Measurements from ENCODE around the gene CRHR1.

CRHR1 gene

GRCh38 chr17:45835481-45835880, 51.4 kb downstream of the CRHR1 start:
- H4K8ac ChIP-seq (ENCODE audit: low read depth, low read length) = no peak overlapping the region
- H3K4me3 ChIP-seq (ENCODE audit: low read length) = no peak overlapping the region
- H4K5ac ChIP-seq (ENCODE audit: low read length) = no peak overlapping the region
- H3K27me3 ChIP-seq (ENCODE audit: insufficient read depth, low read length, poor library complexity) = no peaks in the 10 kb centered on the region
- H3K36me3 ChIP-seq (ENCODE audit: control insufficient read depth, insufficient read depth, low read length) = no peaks in the 10 kb centered on the region
- DNase-seq = no peak
- no peak overlapping the region for H3K4me2 ChIP-seq (ENCODE audit: low read length)
- no peak overlapping the region for H3K23ac ChIP-seq (ENCODE audit: low read length)
- no peaks in the 10 kb centered on the region for H3K79me2 ChIP-seq (ENCODE audit: control insufficient read depth, insufficient read depth, low read length)
- no peak overlapping the region for H3K27ac ChIP-seq (ENCODE audit: low read depth, low read length)
- H2BK5ac ChIP-seq (ENCODE audit: low read length) = no peak overlapping the region
- H3K4ac ChIP-seq (ENCODE audit: low read depth, low read length) = no peak overlapping the region
- no peak overlapping the region for H3K9ac ChIP-seq (ENCODE audit: low read length)
- no peak overlapping the region for H2BK120ac ChIP-seq (ENCODE audit: low read depth, low read length)
- no peak overlapping the region for H2AK5ac ChIP-seq (ENCODE audit: low read length)
- WGBS (ENCODE audit: extremely low coverage, insufficient coverage, low lambda C conversion rate) = no CpG with 5 or more reads among the region's 5 CpGs
- H3K18ac ChIP-seq (ENCODE audit: low read length) = no peak overlapping the region
- no peak overlapping the region for H2BK15ac ChIP-seq (replicated peaks; ENCODE audit: low read depth)
- H3K4me1 ChIP-seq (ENCODE audit: control insufficient read depth, low read depth, low read length) = no peaks in the 10 kb centered on the region
- no peak overlapping the region for H3K56ac ChIP-seq (ENCODE audit: low read length)
- no peaks in the 10 kb centered on the region for H3K79me1 ChIP-seq (ENCODE audit: low read length)

- Histone ChIP-seq H3K79me2 (ENCODE audit: control insufficient read depth, insufficient read depth, low read length) (no peaks in the 10 kb centered on the region), H4K5ac (ENCODE audit: low read length) (no peak overlapping the region), H3K23ac (ENCODE audit: low read length) (no peak overlapping the region), H3K4me3 (ENCODE audit: low read length) (no peak overlapping the region), H3K4ac (ENCODE audit: low read depth, low read length) (no peak overlapping the region), H3K4me2 (ENCODE audit: low read length) (no peak overlapping the region), H3K56ac (ENCODE audit: low read length) (no peak overlapping the region), H2BK5ac (ENCODE audit: low read length) (no peak overlapping the region), H3K79me1 (ENCODE audit: low read length) (no peaks in the 10 kb centered on the region), H2BK15ac (replicated peaks; ENCODE audit: low read depth) (no peak overlapping the region), H3K4me1 (ENCODE audit: control insufficient read depth, low read depth, low read length) (no peaks in the 10 kb centered on the region), H3K27me3 (ENCODE audit: insufficient read depth, low read length, poor library complexity) (no peaks in the 10 kb centered on the region), H3K9ac (ENCODE audit: low read length) (no peak overlapping the region), H3K36me3 (ENCODE audit: control insufficient read depth, insufficient read depth, low read length) (no peaks in the 10 kb centered on the region), H3K18ac (ENCODE audit: low read length) (no peak overlapping the region), H2AK5ac (ENCODE audit: low read length) (no peak overlapping the region), H3K27ac (ENCODE audit: low read depth, low read length) (no peak overlapping the region), H4K8ac (ENCODE audit: low read depth, low read length) (no peak overlapping the region), H2BK120ac (ENCODE audit: low read depth, low read length) (no peak overlapping the region)
- whole genome bisulfite sequencing (ENCODE audit: extremely low coverage, insufficient coverage, low lambda C conversion rate) = no CpG with 5 or more reads among the region's 20 CpGs
- DNase-seq = no peak
Measured at GRCh38 chr17:45836047-45837044, 52.2 kb downstream of the CRHR1 start.

GRCh38 chr17:45837187-45837586, 53.1 kb downstream of the CRHR1 start:
- no peak overlapping the region for H3K18ac ChIP-seq (ENCODE audit: low read length)
- no peaks in the 10 kb centered on the region for H3K27me3 ChIP-seq (ENCODE audit: insufficient read depth, low read length, poor library complexity)
- H3K79me2 ChIP-seq (ENCODE audit: control insufficient read depth, insufficient read depth, low read length) = no peaks in the 10 kb centered on the region
- no peaks in the 10 kb centered on the region for H3K79me1 ChIP-seq (ENCODE audit: low read length)
- H3K4me3 ChIP-seq (ENCODE audit: low read length) = no peak overlapping the region
- H2BK15ac ChIP-seq (replicated peaks; ENCODE audit: low read depth) = no peak overlapping the region
- H4K5ac ChIP-seq (ENCODE audit: low read length) = no peak overlapping the region
- no peak overlapping the region for H3K23ac ChIP-seq (ENCODE audit: low read length)
- H2AK5ac ChIP-seq (ENCODE audit: low read length) = no peak overlapping the region
- no peak for DNase-seq
- H3K9ac ChIP-seq (ENCODE audit: low read length) = no peak overlapping the region
- H3K4me1 ChIP-seq (ENCODE audit: control insufficient read depth, low read depth, low read length) = no peaks in the 10 kb centered on the region
- no CpG with 5 or more reads among the region's 10 CpGs for WGBS (ENCODE audit: extremely low coverage, insufficient coverage, low lambda C conversion rate)
- H2BK5ac ChIP-seq (ENCODE audit: low read length) = no peak overlapping the region
- H3K4me2 ChIP-seq (ENCODE audit: low read length) = no peak overlapping the region
- H3K56ac ChIP-seq (ENCODE audit: low read length) = no peak overlapping the region
- no peak overlapping the region for H2BK120ac ChIP-seq (ENCODE audit: low read depth, low read length)
- H3K4ac ChIP-seq (ENCODE audit: low read depth, low read length) = no peak overlapping the region
- no peak overlapping the region for H4K8ac ChIP-seq (ENCODE audit: low read depth, low read length)
- no peaks in the 10 kb centered on the region for H3K36me3 ChIP-seq (ENCODE audit: control insufficient read depth, insufficient read depth, low read length)
- H3K27ac ChIP-seq (ENCODE audit: low read depth, low read length) = no peak overlapping the region

GRCh38 chr17:45837603-45838002, 53.5 kb downstream of the CRHR1 start:
- Histone ChIP-seq H3K4me3 (ENCODE audit: low read length) (no peak overlapping the region), H3K27ac (ENCODE audit: low read depth, low read length) (no peak overlapping the region), H3K36me3 (ENCODE audit: control insufficient read depth, insufficient read depth, low read length) (no peaks in the 10 kb centered on the region), H3K79me1 (ENCODE audit: low read length) (no peaks in the 10 kb centered on the region), H3K9ac (ENCODE audit: low read length) (no peak overlapping the region), H3K18ac (ENCODE audit: low read length) (no peak overlapping the region), H3K4me1 (ENCODE audit: control insufficient read depth, low read depth, low read length) (no peaks in the 10 kb centered on the region), H3K4me2 (ENCODE audit: low read length) (no peak overlapping the region), H3K27me3 (ENCODE audit: insufficient read depth, low read length, poor library complexity) (no peaks in the 10 kb centered on the region), H2AK5ac (ENCODE audit: low read length) (no peak overlapping the region), H4K5ac (ENCODE audit: low read length) (no peak overlapping the region), H3K23ac (ENCODE audit: low read length) (no peak overlapping the region), H3K79me2 (ENCODE audit: control insufficient read depth, insufficient read depth, low read length) (no peaks in the 10 kb centered on the region), H4K8ac (ENCODE audit: low read depth, low read length) (no peak overlapping the region), H3K4ac (ENCODE audit: low read depth, low read length) (no peak overlapping the region), H2BK15ac (replicated peaks; ENCODE audit: low read depth) (no peak overlapping the region), H2BK120ac (ENCODE audit: low read depth, low read length) (no peak overlapping the region), H3K56ac (ENCODE audit: low read length) (no peak overlapping the region), H2BK5ac (ENCODE audit: low read length) (no peak overlapping the region)
- no CpG with 5 or more reads among the region's 9 CpGs for WGBS (ENCODE audit: extremely low coverage, insufficient coverage, low lambda C conversion rate)
- no peak for DNase-seq

GRCh38 chr17:45838751-45839295, 54.7 kb downstream of the CRHR1 start:
- no peaks in the 10 kb centered on the region for H3K36me3 ChIP-seq (ENCODE audit: control insufficient read depth, insufficient read depth, low read length)
- no peak overlapping the region for H3K56ac ChIP-seq (ENCODE audit: low read length)
- no peak overlapping the region for H2BK120ac ChIP-seq (ENCODE audit: low read depth, low read length)
- no peak overlapping the region for H3K4me2 ChIP-seq (ENCODE audit: low read length)
- H4K5ac ChIP-seq (ENCODE audit: low read length) = no peak overlapping the region
- no peak overlapping the region for H3K4me3 ChIP-seq (ENCODE audit: low read length)
- H3K4ac ChIP-seq (ENCODE audit: low read depth, low read length) = no peak overlapping the region
- no peak for DNase-seq
- WGBS (ENCODE audit: extremely low coverage, insufficient coverage, low lambda C conversion rate) = no CpG with 5 or more reads among the region's 8 CpGs
- H3K18ac ChIP-seq (ENCODE audit: low read length) = no peak overlapping the region
- no peak overlapping the region for H2BK15ac ChIP-seq (replicated peaks; ENCODE audit: low read depth)
- H3K9ac ChIP-seq (ENCODE audit: low read length) = no peak overlapping the region
- no peaks in the 10 kb centered on the region for H3K27me3 ChIP-seq (ENCODE audit: insufficient read depth, low read length, poor library complexity)
- H4K8ac ChIP-seq (ENCODE audit: low read depth, low read length) = no peak overlapping the region
- no peak overlapping the region for H3K27ac ChIP-seq (ENCODE audit: low read depth, low read length)
- H3K79me1 ChIP-seq (ENCODE audit: low read length) = no peaks in the 10 kb centered on the region
- no peak overlapping the region for H2AK5ac ChIP-seq (ENCODE audit: low read length)
- H3K23ac ChIP-seq (ENCODE audit: low read length) = no peak overlapping the region
- no peaks in the 10 kb centered on the region for H3K4me1 ChIP-seq (ENCODE audit: control insufficient read depth, low read depth, low read length)
- H2BK5ac ChIP-seq (ENCODE audit: low read length) = no peak overlapping the region
- H3K79me2 ChIP-seq (ENCODE audit: control insufficient read depth, insufficient read depth, low read length) = no peaks in the 10 kb centered on the region
